PC-9 (cell line): Measurements from ENCODE around the gene ACACA. TPM values are rescaled to one million over a fixed set of nuclear protein-coding genes. Genes with fewer than 3 reads are reported as not detected.

Experiments used
- BruUV-seq: library from RNA; stranded (reverse); fragments of 400-500 nt; replicated peaks from 2 replicates; lab custom pipeline; 2021; lab: Mats Ljungman, UMichigan
- CTCF ChIA-PET: fragments of 300-600 bp; sonication (Branson Sonifier 250); formaldehyde crosslinking; loops from one replicate; lab custom pipeline; 2022; ENCODE audit warnings: antibody characterized with exemption; lab: Charles Lee
- POLR2A ChIA-PET: fragments of 300-600 bp; sonication (Branson Sonifier 250); formaldehyde crosslinking; loops from one replicate; lab custom pipeline; 2022; ENCODE audit warnings: antibody characterized with exemption; ENCODE audit not compliant: unreplicated experiment; lab: Charles Lee
- DNase-seq, 2 experiments: peaks; one replicate each; pipeline versions ENCODE4 v3.0.0 to v3.0.0-alpha.2; 2015 to 2022; ENCODE audit warnings: mixed read lengths in 1 of 2
- H2AFZ ChIP-seq: fragments of 200-600 bp; sonication (generic); 2 replicates; pipeline ENCODE4 v1.8.1; 2017; ENCODE audit warnings: antibody characterized with exemption
- H3F3A ChIP-seq: fragments of 200-600 bp; sonication (generic); 2 replicates; pipeline ENCODE4 v1.8.1; 2017; ENCODE audit warnings: antibody characterized with exemption, mild to moderate bottlenecking, low read depth; ENCODE audit not compliant: insufficient read depth
- H3K27ac ChIP-seq: fragments of 200-600 bp; sonication (generic); 2 replicates; pipeline ENCODE4 v1.6.1; 2016; ENCODE audit warnings: mixed run types
- H3K27me3 ChIP-seq: fragments of 200-600 bp; sonication (generic); 2 replicates; pipeline ENCODE4 v1.6.1; 2016; ENCODE audit warnings: low read depth, mixed run types; ENCODE audit not compliant: insufficient read depth
- H3K36me3 ChIP-seq: fragments of 200-600 bp; sonication (generic); 2 replicates; pipeline ENCODE4 v1.6.1; 2016; ENCODE audit warnings: low read depth, mixed run types
- H3K4me1 ChIP-seq: fragments of 200-600 bp; sonication (generic); replicated peaks from 2 replicates; pipeline ENCODE4 v1.6.1; 2016; ENCODE audit warnings: mixed run types; ENCODE audit not compliant: insufficient read depth
- H3K4me2 ChIP-seq: fragments of 200-600 bp; sonication (generic); 2 replicates; pipeline ENCODE4 v1.6.1; 2017; ENCODE audit warnings: mixed run types
- H3K4me3 ChIP-seq: fragments of 200-600 bp; sonication (generic); 2 replicates; pipeline ENCODE4 v1.6.1; 2016; ENCODE audit warnings: mixed run types
- H3K79me2 ChIP-seq: fragments of 200-600 bp; sonication (generic); 2 replicates; pipeline ENCODE4 v1.6.1; 2017; ENCODE audit warnings: low read depth, mixed run types
- H3K9me2 ChIP-seq: fragments of 200-600 bp; sonication (generic); 2 replicates; pipeline ENCODE4 v1.8.1; 2017; ENCODE audit warnings: mild to moderate bottlenecking; ENCODE audit not compliant: insufficient read depth
- H3K9me3 ChIP-seq: fragments of 200-600 bp; sonication (generic); 2 replicates; pipeline ENCODE4 v1.8.1; 2016; ENCODE audit warnings: low read depth; ENCODE audit not compliant: insufficient read depth
- H4K20me1 ChIP-seq: fragments of 200-600 bp; sonication (generic); 2 replicates; pipeline ENCODE4 v1.8.1; 2017; ENCODE audit not compliant: insufficient read depth
- EZH2 ChIP-seq: fragments of 200-600 bp; sonication (generic); IDR thresholded peaks from 2 replicates; pipeline ENCODE4 v1.8.0; 2017; ENCODE audit warnings: antibody characterized with exemption, low read depth
- intact Hi-C: fragments of 100-400 bp; cut with micrococcal nuclease; formaldehyde crosslinking; loops from one replicate; pipeline ENCODE4 v1.10.0; 2022; ENCODE audit not compliant: unreplicated experiment
- total RNA-seq: library from RNA; stranded (reverse); gene quantifications from 2 replicates; pipeline ENCODE4 v1.2.3, GENCODE V29; 2021
- TF ChIP-seq, protein P1 (sequence below): fragments of 200-600 bp; sonication (generic); conservative IDR thresholded peaks from 2 replicates; pipeline ENCODE4 v1.6.1; 2017; ENCODE audit warnings: mixed run types, antibody characterized with exemption, mild to moderate bottlenecking, moderate library complexity

The ACACA gene
- total RNA-seq, 1 experiment from 2014 or later: 185 TPM

DNA sequence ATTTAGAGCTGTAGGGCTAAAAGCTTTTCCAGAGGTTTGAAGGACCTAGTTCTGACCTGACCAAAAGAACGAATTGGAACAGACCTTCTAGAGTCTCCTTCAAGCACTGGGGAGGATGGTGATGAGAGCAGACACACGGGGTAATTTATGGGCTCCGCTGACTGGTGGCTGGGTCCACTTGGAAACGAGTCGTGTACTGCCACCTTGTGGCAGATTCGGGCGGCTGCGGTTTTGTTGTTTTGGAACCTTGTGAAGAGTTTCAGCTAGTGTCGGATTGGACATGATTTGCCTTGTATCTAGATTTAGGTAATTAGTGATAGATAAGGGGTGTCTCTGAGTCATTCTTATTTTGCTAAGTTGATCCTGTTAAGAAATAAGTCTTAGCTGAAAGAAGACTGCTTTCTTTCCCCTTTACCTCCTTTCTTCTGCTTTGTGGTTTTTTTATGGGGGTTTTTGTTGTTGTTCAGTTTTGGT is 359.0 kb downstream of the ACACA start:
- no peaks in the 10 kb centered on the region for H3K9me3 ChIP-seq
- CTCF ChIA-PET: interaction anchor here (0.6 to 1.1 kb wide), 13 partner anchors 10 to 460 kb away, joined by 3 to 14 read pairs (median 6); partner anchors contain the start of gene MRM1
- intact Hi-C loops: loop anchor here (1.0 kb wide), 2 partner anchors 341 to 418 kb away; no protein-coding TSS in a partner anchor

DNA sequence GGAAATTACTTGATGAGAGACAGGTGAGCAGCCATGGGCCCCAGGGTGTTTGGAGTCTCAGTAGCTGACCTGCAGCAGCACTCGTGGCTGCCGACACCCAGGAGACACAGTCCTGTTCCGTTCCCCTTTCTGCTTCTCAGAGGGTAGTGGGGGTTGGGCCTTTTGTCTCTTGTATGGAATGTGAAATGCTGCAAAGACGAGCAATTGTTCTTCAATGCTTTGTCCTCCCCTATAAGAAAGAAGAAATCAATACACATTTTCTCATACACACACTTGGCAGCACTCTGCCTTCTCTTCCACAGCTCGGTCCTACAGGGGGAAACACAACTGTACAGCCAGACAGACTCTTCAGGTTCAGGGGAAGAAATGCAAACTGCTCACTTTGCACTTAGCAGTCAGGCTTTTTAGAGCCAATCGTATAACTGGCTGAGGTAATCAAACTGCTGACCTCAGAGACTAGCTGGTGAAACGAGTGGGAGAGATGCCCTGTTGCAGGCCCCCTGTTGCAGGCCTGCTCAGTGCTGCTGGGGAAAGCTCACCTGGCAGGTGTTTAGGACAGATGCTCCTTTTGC is 361.2 kb downstream of the ACACA start:
- H3K9me2 ChIP-seq: no peaks in the 10 kb centered on the region
- intact Hi-C loops: no loop called here
- ChIA-PET CTCF (interaction anchor here (0.6 kb wide), 1 partner anchor 22 kb away, joined by 4 read pairs; no protein-coding TSS in a partner anchor), POLR2A (no interaction called here)
- no peaks in the 10 kb centered on the region for H3K27me3 ChIP-seq
- H2AFZ ChIP-seq: no peak overlapping the region
- no peaks in the 10 kb centered on the region for H3K9me3 ChIP-seq
- 0 out of 2 replicates have a peak, but pooled peaks cover 7% of the 10 kb centered on the region for H3K79me2 ChIP-seq
- H3K36me3 ChIP-seq: no peaks in the 10 kb centered on the region
- no peaks in the 10 kb centered on the region for H3K4me1 ChIP-seq
- no peak overlapping the region for H3K4me3 ChIP-seq
- no peak overlapping the region for H3K4me2 ChIP-seq
- no peak overlapping the region for H3K27ac ChIP-seq
- DNase-seq: no peak
- TF ChIP-seq, protein P1, sequence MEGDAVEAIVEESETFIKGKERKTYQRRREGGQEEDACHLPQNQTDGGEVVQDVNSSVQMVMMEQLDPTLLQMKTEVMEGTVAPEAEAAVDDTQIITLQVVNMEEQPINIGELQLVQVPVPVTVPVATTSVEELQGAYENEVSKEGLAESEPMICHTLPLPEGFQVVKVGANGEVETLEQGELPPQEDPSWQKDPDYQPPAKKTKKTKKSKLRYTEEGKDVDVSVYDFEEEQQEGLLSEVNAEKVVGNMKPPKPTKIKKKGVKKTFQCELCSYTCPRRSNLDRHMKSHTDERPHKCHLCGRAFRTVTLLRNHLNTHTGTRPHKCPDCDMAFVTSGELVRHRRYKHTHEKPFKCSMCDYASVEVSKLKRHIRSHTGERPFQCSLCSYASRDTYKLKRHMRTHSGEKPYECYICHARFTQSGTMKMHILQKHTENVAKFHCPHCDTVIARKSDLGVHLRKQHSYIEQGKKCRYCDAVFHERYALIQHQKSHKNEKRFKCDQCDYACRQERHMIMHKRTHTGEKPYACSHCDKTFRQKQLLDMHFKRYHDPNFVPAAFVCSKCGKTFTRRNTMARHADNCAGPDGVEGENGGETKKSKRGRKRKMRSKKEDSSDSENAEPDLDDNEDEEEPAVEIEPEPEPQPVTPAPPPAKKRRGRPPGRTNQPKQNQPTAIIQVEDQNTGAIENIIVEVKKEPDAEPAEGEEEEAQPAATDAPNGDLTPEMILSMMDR: no peak
- no peak for TF ChIP-seq EZH2
- H4K20me1 ChIP-seq: peaks cover 26% of the 10 kb centered on the region
- H3F3A ChIP-seq: peaks cover 6% of the 10 kb centered on the region; the same call in 1 of the 2 replicates
- BruUV-seq: no TSS peak

More for the DNA sequence above, 359.0 kb downstream of the ACACA start:
- Histone ChIP-seq H3K4me2 (no peak overlapping the region), H3K36me3 (no peaks in the 10 kb centered on the region), H3K9me2 (no peaks in the 10 kb centered on the region), H3K27me3 (no peaks in the 10 kb centered on the region), H3K79me2 (0 out of 2 replicates have a peak, but pooled peaks cover 7% of the 10 kb centered on the region), H3K4me1 (no peaks in the 10 kb centered on the region), H4K20me1 (peaks cover 16% of the 10 kb centered on the region), H3K27ac (no peak overlapping the region), H2AFZ (no peak overlapping the region), H3F3A (peaks cover 5% of the 10 kb centered on the region; the same call in 1 of the 2 replicates), H3K4me3 (no peak overlapping the region)
- TF ChIP-seq EZH2: no peak
- TF ChIP-seq, protein P1: peak; percentile 89
- no TSS peak for BruUV-seq
- peak; percentile 56 to 57 for DNase-seq
- POLR2A ChIA-PET: no interaction called here

DNA sequence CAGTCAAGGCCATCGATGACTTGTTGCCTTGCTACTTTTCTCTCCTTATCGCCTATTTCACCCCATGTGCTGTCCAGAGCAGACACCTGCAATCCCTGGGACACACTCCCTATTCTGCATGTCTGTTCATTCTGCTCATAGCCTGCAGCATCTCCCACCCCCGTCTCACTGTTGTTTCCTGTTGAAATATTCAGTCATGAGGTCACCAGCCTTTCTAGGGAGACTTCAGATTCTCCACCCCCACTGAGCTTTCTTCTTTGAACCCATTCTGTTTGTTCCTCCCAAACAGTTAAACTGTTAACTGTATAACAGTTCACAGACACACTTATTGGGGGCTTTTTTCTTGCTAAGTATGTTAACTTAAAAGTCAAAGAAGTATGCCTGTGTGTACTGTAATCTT is 363.4 kb downstream of the ACACA start:
- Histone ChIP-seq H3F3A (peaks cover 14% of the 10 kb centered on the region; the same call in 1 of the 2 replicates), H3K4me1 (no peaks in the 10 kb centered on the region), H3K79me2 (no peaks in the 10 kb centered on the region), H4K20me1 (peaks cover 27% of the 10 kb centered on the region), H3K4me2 (no peak overlapping the region), H3K9me2 (no peaks in the 10 kb centered on the region), H3K4me3 (no peak overlapping the region), H3K9me3 (no peaks in the 10 kb centered on the region), H3K36me3 (no peaks in the 10 kb centered on the region), H3K27ac (no peak overlapping the region), H2AFZ (no peak overlapping the region), H3K27me3 (no peaks in the 10 kb centered on the region)
- TF ChIP-seq EZH2: no peak
- TF ChIP-seq, protein P1: no peak
- ChIA-PET POLR2A (no interaction called here), CTCF (no interaction called here)
- intact Hi-C loops: no loop called here
- DNase-seq: no peak
- BruUV-seq: no TSS peak
